HepG2 (cell line): Measurements from ENCODE around the gene POLR1E. TPM values are rescaled to one million over a fixed set of nuclear protein-coding genes. Genes with fewer than 3 reads are reported as not detected.

ENCODE experiments used
- BRD4 ChIP-seq: sonication (generic); formaldehyde crosslinking; IDR thresholded peaks from 2 replicates; pipeline ENCODE4 v1.4.0; 2020; ENCODE audit warnings: missing genetic modification reagents
- CAMTA2 ChIP-seq: sonication (generic); formaldehyde crosslinking; IDR thresholded peaks from 2 replicates; pipeline ENCODE4 v1.4.0; 2020; ENCODE audit warnings: mild to moderate bottlenecking, missing genetic modification reagents, borderline replicate concordance
- CHD4 ChIP-seq: fragments of 200-600 bp; sonication (generic); IDR thresholded peaks from 2 replicates; pipeline ENCODE4 v1.7.0; 2017; ENCODE audit warnings: mild to moderate bottlenecking, low read length, borderline replicate concordance
- HOXA3 ChIP-seq: sonication (generic); formaldehyde crosslinking; IDR thresholded peaks from 2 replicates; pipeline ENCODE4 v1.5.0; 2020; ENCODE audit warnings: missing genetic modification reagents
- LCORL ChIP-seq, 2 experiments: fragments of 450-650 bp in 1 of 2; sonication (generic) in 1 of 2; formaldehyde crosslinking in 1 of 2; IDR thresholded peaks; 2 replicates each; pipeline versions ENCODE4 v1.5.0 to v1.6.1; 2017 to 2020; ENCODE audit warnings: antibody characterized with exemption in 1 of 2, missing genetic modification reagents in 1 of 2
- MXD4 ChIP-seq: IDR thresholded peaks from 2 replicates; pipeline ENCODE4 v1.6.1; 2016; ENCODE audit warnings: mild to moderate bottlenecking, missing biosample characterization, missing genetic modification reagents
- NFATC3 ChIP-seq: sonication (generic); formaldehyde crosslinking; IDR thresholded peaks from 2 replicates; pipeline ENCODE4 v1.5.1; 2020; ENCODE audit warnings: mild to moderate bottlenecking, missing genetic modification reagents
- NFYC ChIP-seq: IDR thresholded peaks from 2 replicates; pipeline ENCODE4 v1.6.1; 2016; ENCODE audit warnings: missing genetic modification reagents, missing compliant biosample characterization
- RFXANK ChIP-seq: IDR thresholded peaks from 2 replicates; pipeline ENCODE4 v1.6.1; 2016
- SP2 ChIP-seq: sonication (generic); formaldehyde crosslinking; IDR thresholded peaks from 2 replicates; pipeline ENCODE4 v1.5.1; 2020; ENCODE audit warnings: mild to moderate bottlenecking, missing genetic modification reagents
- ZEB1 ChIP-seq: IDR thresholded peaks from 2 replicates; pipeline ENCODE4 v1.6.1; 2012; ENCODE audit warnings: mild to moderate bottlenecking, low read depth, inconsistent platforms; ENCODE audit not compliant: insufficient replicate concordance
- ZNF224 ChIP-seq: sonication (generic); formaldehyde crosslinking; IDR thresholded peaks from 2 replicates; pipeline ENCODE4 v1.5.0; 2020; ENCODE audit warnings: mild to moderate bottlenecking, missing genetic modification reagents
- ZNF317 ChIP-seq: sonication (generic); formaldehyde crosslinking; IDR thresholded peaks from 2 replicates; pipeline ENCODE4 v1.5.0; 2020; ENCODE audit warnings: mild to moderate bottlenecking, missing genetic modification reagents
- polyA plus RNA-seq, 8 experiments: library from polyadenylated mRNA; depleted of rRNA in 3 of 8; stranded (reverse) in 7 of 8; unstranded in 1 of 8; fragments of >200 nt; fragmentation: Illumina TruSeq in 4 of 8; extraction: Trizol in 4 of 8; gene quantifications; 2 replicates each; pipeline versions ENCODE4 v1.2.1 to v1.2.3, GENCODE V29; 2011 to 2016; ENCODE audit warnings: low read depth in 4 of 8, missing spikeins in 1 of 8, mixed read lengths in 1 of 8; ENCODE audit not compliant: insufficient read depth in 1 of 8
- total RNA-seq, 5 experiments: library from RNA; depleted of rRNA; stranded (reverse); fragments of >200 nt; fragmentation: Illumina TruSeq; extraction: Trizol; gene quantifications; 2 replicates each; pipeline ENCODE4 v1.2.3, GENCODE V29; 2016; ENCODE audit warnings: low read depth in 1 of 5
- TF ChIP-seq, protein P1 (sequence below): sonication (generic); formaldehyde crosslinking; IDR thresholded peaks from 2 replicates; pipeline ENCODE4 v1.8.0; 2022; ENCODE audit warnings: mild to moderate bottlenecking, missing genetic modification reagents
- TF ChIP-seq, protein P2 (sequence below): sonication (generic); formaldehyde crosslinking; IDR thresholded peaks from 2 replicates; pipeline ENCODE4 v1.5.1; 2020; ENCODE audit warnings: missing genetic modification reagents, mild to moderate bottlenecking, borderline replicate concordance
- TF ChIP-seq, protein P3 (sequence below): sonication (generic); formaldehyde crosslinking; IDR thresholded peaks from 2 replicates; pipeline ENCODE4 v1.5.0; 2020; ENCODE audit warnings: missing genetic modification reagents
- TF ChIP-seq, protein P4 (sequence below): sonication (generic); formaldehyde crosslinking; IDR thresholded peaks from 2 replicates; pipeline ENCODE4 v1.5.0; 2020; ENCODE audit warnings: mild to moderate bottlenecking, missing genetic modification reagents, borderline replicate concordance
- TF ChIP-seq, protein P5 (sequence below): sonication (generic); formaldehyde crosslinking; IDR thresholded peaks from 2 replicates; pipeline ENCODE4 v1.4.0; 2020; ENCODE audit warnings: missing genetic modification reagents

Gene POLR1E
- total and polyA plus RNA-seq, 2 of the 13 experiments (the other 11 are each of a cell fraction or from before 2014, with no cell fraction given): 23.0 to 37.8 TPM

DNA sequence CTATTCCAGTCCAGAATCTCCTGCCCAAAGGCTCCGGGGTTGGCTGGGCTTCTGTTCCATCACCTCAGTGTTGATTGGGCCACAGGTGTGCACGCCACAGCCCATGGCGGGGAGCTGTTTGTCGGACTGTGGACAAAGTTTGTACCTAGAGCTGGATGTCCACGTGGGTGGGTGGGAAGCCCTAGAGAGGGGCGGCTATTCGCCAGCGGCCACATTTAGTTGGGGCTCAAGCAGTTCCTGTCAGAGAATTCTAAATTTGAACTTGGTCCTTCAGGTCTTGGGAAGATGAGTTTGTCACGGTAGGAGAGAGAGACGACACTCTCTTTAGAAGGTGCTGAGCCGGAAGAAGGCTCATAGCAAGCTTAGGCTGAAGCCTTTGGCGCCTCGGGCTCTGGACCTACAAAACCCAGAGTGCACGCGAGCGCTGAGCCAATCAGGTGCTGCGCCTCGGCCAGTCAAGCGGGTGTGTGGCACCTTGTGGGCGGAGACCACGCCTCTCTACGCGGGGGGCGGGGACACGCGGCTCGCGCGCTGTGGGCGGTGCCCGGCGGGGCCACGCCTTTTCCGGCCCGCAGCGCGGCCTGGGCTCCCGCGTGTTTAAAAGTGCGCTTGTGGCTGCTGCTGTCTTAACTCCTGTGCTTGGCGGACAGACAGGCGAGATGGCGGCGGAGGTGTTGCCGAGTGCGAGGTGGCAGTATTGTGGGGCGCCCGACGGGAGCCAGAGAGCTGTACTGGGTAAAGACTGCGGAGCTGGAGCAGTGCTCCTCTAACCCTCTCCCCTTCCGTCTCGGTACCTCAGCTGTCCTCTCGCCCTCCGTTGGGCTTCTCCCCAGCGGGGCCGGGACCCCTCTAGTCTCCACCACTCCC, at the start of gene POLR1E (continued):
- TF ChIP-seq, protein P1, sequence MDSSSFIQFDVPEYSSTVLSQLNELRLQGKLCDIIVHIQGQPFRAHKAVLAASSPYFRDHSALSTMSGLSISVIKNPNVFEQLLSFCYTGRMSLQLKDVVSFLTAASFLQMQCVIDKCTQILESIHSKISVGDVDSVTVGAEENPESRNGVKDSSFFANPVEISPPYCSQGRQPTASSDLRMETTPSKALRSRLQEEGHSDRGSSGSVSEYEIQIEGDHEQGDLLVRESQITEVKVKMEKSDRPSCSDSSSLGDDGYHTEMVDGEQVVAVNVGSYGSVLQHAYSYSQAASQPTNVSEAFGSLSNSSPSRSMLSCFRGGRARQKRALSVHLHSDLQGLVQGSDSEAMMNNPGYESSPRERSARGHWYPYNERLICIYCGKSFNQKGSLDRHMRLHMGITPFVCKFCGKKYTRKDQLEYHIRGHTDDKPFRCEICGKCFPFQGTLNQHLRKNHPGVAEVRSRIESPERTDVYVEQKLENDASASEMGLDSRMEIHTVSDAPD (CRISPR knock-in tag): no peak
- TF ChIP-seq NFYC: peak; percentile 83
- peak; percentile 70 for TF ChIP-seq SP2 (CRISPR knock-in tag)
- 0 out of 2 replicates have a peak, but pooled peaks have one; percentile 62 for TF ChIP-seq BRD4 (CRISPR knock-in tag)
- TF ChIP-seq HOXA3 (CRISPR knock-in tag): peak; percentile 75
- TF ChIP-seq, protein P2, sequence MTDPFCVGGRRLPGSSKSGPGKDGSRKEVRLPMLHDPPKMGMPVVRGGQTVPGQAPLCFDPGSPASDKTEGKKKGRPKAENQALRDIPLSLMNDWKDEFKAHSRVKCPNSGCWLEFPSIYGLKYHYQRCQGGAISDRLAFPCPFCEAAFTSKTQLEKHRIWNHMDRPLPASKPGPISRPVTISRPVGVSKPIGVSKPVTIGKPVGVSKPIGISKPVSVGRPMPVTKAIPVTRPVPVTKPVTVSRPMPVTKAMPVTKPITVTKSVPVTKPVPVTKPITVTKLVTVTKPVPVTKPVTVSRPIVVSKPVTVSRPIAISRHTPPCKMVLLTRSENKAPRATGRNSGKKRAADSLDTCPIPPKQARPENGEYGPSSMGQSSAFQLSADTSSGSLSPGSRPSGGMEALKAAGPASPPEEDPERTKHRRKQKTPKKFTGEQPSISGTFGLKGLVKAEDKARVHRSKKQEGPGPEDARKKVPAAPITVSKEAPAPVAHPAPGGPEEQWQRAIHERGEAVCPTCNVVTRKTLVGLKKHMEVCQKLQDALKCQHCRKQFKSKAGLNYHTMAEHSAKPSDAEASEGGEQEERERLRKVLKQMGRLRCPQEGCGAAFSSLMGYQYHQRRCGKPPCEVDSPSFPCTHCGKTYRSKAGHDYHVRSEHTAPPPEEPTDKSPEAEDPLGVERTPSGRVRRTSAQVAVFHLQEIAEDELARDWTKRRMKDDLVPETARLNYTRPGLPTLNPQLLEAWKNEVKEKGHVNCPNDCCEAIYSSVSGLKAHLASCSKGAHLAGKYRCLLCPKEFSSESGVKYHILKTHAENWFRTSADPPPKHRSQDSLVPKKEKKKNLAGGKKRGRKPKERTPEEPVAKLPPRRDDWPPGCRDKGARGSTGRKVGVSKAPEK: no peak
- 0 out of 2 replicates have a peak, but pooled peaks have one; percentile 4 for TF ChIP-seq RFXANK (CRISPR knock-in tag)
- no peak for TF ChIP-seq NFATC3 (CRISPR knock-in tag)
- TF ChIP-seq, protein P3, sequence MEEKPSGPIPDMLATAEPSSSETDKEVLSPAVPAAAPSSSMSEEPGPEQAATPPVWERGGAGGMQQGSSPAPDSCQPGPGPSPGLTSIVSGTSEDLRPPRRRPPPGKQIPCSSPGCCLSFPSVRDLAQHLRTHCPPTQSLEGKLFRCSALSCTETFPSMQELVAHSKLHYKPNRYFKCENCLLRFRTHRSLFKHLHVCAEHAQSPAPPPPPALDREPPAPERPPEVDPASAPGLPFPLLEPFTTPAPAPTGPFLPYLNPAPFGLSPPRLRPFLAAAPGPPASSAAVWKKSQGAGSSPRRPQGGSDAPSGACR (CRISPR knock-in tag): no peak; the same call in 1 of the 2 replicates
- TF ChIP-seq, protein P4, sequence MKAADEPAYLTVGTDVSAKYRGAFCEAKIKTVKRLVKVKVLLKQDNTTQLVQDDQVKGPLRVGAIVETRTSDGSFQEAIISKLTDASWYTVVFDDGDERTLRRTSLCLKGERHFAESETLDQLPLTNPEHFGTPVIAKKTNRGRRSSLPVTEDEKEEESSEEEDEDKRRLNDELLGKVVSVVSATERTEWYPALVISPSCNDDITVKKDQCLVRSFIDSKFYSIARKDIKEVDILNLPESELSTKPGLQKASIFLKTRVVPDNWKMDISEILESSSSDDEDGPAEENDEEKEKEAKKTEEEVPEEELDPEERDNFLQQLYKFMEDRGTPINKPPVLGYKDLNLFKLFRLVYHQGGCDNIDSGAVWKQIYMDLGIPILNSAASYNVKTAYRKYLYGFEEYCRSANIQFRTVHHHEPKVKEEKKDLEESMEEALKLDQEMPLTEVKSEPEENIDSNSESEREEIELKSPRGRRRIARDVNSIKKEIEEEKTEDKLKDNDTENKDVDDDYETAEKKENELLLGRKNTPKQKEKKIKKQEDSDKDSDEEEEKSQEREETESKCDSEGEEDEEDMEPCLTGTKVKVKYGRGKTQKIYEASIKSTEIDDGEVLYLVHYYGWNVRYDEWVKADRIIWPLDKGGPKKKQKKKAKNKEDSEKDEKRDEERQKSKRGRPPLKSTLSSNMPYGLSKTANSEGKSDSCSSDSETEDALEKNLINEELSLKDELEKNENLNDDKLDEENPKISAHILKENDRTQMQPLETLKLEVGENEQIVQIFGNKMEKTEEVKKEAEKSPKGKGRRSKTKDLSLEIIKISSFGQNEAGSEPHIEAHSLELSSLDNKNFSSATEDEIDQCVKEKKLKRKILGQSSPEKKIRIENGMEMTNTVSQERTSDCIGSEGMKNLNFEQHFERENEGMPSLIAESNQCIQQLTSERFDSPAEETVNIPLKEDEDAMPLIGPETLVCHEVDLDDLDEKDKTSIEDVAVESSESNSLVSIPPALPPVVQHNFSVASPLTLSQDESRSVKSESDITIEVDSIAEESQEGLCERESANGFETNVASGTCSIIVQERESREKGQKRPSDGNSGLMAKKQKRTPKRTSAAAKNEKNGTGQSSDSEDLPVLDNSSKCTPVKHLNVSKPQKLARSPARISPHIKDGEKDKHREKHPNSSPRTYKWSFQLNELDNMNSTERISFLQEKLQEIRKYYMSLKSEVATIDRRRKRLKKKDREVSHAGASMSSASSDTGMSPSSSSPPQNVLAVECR (CRISPR knock-in tag): peak; percentile 97
- peak; percentile 92 for TF ChIP-seq MXD4 (CRISPR knock-in tag)
- TF ChIP-seq, protein P5, sequence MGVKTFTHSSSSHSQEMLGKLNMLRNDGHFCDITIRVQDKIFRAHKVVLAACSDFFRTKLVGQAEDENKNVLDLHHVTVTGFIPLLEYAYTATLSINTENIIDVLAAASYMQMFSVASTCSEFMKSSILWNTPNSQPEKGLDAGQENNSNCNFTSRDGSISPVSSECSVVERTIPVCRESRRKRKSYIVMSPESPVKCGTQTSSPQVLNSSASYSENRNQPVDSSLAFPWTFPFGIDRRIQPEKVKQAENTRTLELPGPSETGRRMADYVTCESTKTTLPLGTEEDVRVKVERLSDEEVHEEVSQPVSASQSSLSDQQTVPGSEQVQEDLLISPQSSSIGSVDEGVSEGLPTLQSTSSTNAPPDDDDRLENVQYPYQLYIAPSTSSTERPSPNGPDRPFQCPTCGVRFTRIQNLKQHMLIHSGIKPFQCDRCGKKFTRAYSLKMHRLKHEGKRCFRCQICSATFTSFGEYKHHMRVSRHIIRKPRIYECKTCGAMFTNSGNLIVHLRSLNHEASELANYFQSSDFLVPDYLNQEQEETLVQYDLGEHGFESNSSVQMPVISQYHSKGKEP (CRISPR knock-in tag): no peak
- TF ChIP-seq CAMTA2 (CRISPR knock-in tag): no peak
- peak; percentile 78 for TF ChIP-seq ZEB1
- no peak for TF ChIP-seq ZNF317 (CRISPR knock-in tag)
- no peak for TF ChIP-seq LCORL (IDR thresholded peaks at IDR 0.05)
- peak; percentile 33; the same call in 1 of the 2 replicates for TF ChIP-seq LCORL (CRISPR knock-in tag; IDR thresholded peaks at IDR 0.05)
- TF ChIP-seq ZNF224 (CRISPR knock-in tag): no peak
- no peak for TF ChIP-seq CHD4
